HCT116 (cell line): Measurements from ENCODE around the gene POMGNT2. TPM values are rescaled to one million over a fixed set of nuclear protein-coding genes. Genes with fewer than 3 reads are reported as not detected.

Source experiments
- ATAC-seq: fragments of 200-7000 bp; cut with Tn5 transposase; 2 replicates; pipeline ENCODE4 v1.9.1; 2020; ENCODE audit warnings: mild to moderate bottlenecking, moderate library complexity
- BruUV-seq: library from RNA; stranded (reverse); fragments of 400-500 nt; replicated peaks from 2 replicates; lab custom pipeline; 2021; lab: Mats Ljungman, UMichigan
- CTCF ChIA-PET: fragments of 300-600 bp; sonication (Branson Sonifier 250); formaldehyde crosslinking; loops from one replicate; lab custom pipeline; 2021; ENCODE audit warnings: antibody characterized with exemption; lab: Charles Lee
- POLR2A ChIA-PET: fragments of 300-600, 350-600 bp; sonication (Branson Sonifier 250); formaldehyde crosslinking; loops from one replicate; lab custom pipeline; 2021; ENCODE audit warnings: antibody characterized with exemption; lab: Charles Lee
- RAD21 ChIA-PET, 2 experiments: fragments of 300-600 bp; sonication (Branson Sonifier 250); formaldehyde crosslinking; loops; one replicate each; lab custom pipeline; 2023; ENCODE audit warnings: low total read pairs in 2 of 2; ENCODE audit not compliant: uncharacterized antibody in 2 of 2, unreplicated experiment in 2 of 2, low non-redundant PET in 1 of 2; lab: Charles Lee
- DNase-seq: peaks from one replicate; pipeline ENCODE4 v3.0.0-alpha.2; 2010; ENCODE audit warnings: low read depth, low spot score
- H2AFZ ChIP-seq: fragments of 200-600 bp; shearing (Covaris generic), sonication (generic); 2 replicates; pipeline ENCODE4 v1.6.1; 2017; ENCODE audit warnings: low read depth, mixed run types, mixed read lengths, antibody characterized with exemption, low read length; ENCODE audit not compliant: poor library complexity, severe bottlenecking
- H3K27ac ChIP-seq: 2 replicates; pipeline ENCODE4 v1.5.1; 2012; ENCODE audit warnings: low read depth, low read length
- H3K27me3 ChIP-seq: fragments of 200-600 bp; sonication (generic); 2 replicates; pipeline ENCODE4 v1.6.1; 2016; ENCODE audit warnings: mixed run types, low read length, mixed read lengths; ENCODE audit not compliant: insufficient read depth
- H3K36me3 ChIP-seq, 2 experiments: fragments of 200-500 bp in 1 of 2; fragments of 200-600 bp in 1 of 2; sonication (Bioruptor generic) in 1 of 2; sonication (generic) in 1 of 2; 2 replicates each; pipeline versions ENCODE4 v1.5.1 to v1.6.1; 2014 to 2016; ENCODE audit warnings: low read length in 2 of 2, inconsistent platforms in 1 of 2, mixed read lengths in 1 of 2, mixed run types in 1 of 2; ENCODE audit not compliant: insufficient read depth in 2 of 2, control insufficient read depth in 1 of 2
- H3K4me1 ChIP-seq, 2 experiments: fragments of 200-600 bp in 1 of 2; sonication (generic) in 1 of 2; 2 replicates each; pipeline versions ENCODE4 v1.5.1 to v1.6.1; 2012 to 2017; ENCODE audit warnings: low read length in 2 of 2, inconsistent platforms in 1 of 2, mild to moderate bottlenecking in 1 of 2, mixed read lengths in 1 of 2, mixed run types in 1 of 2, moderate library complexity in 1 of 2; ENCODE audit not compliant: insufficient read depth in 2 of 2, control insufficient read depth in 1 of 2
- H3K4me2 ChIP-seq: fragments of 200-600 bp; sonication (generic); 2 replicates; pipeline ENCODE4 v1.6.1; 2017; ENCODE audit warnings: mixed run types, low read length, mixed read lengths
- H3K4me3 ChIP-seq, 2 experiments: fragments of 200-600 bp in 1 of 2; sonication (generic) in 1 of 2; replicated peaks in 1 of 2; 2 replicates each; pipeline ENCODE4 v1.5.1; 2011 to 2016; ENCODE audit warnings: low read length in 2 of 2, control low read depth in 1 of 2, low read depth in 1 of 2, mild to moderate bottlenecking in 1 of 2, mixed read lengths in 1 of 2, mixed run types in 1 of 2
- H3K79me2 ChIP-seq: fragments of 200-600 bp; sonication (generic); 2 replicates; pipeline ENCODE4 v1.6.1; 2017; ENCODE audit warnings: mild to moderate bottlenecking, mixed run types, low read length, moderate library complexity, mixed read lengths; ENCODE audit not compliant: insufficient read depth
- H3K9ac ChIP-seq: fragments of 200-600 bp; sonication (generic); 2 replicates; pipeline ENCODE4 v1.6.1; 2016; ENCODE audit warnings: low read length, mixed read lengths
- H3K9me2 ChIP-seq: fragments of 200-600 bp; sonication (generic), shearing (Covaris generic); 2 replicates; pipeline ENCODE4 v1.6.1; 2017; ENCODE audit warnings: mixed run types, mild to moderate bottlenecking, moderate library complexity; ENCODE audit not compliant: insufficient read depth
- H3K9me3 ChIP-seq, 2 experiments: fragments of 200-500 bp in 1 of 2; fragments of 200-600 bp in 1 of 2; sonication (Bioruptor generic) in 1 of 2; sonication (generic) in 1 of 2; 2 replicates each; pipeline ENCODE4 v1.6.1; 2014 to 2017; ENCODE audit warnings: low read length in 2 of 2, mixed read lengths in 2 of 2, inconsistent platforms in 1 of 2, low read depth in 1 of 2, mild to moderate bottlenecking in 1 of 2, mixed run types in 1 of 2, moderate library complexity in 1 of 2; ENCODE audit not compliant: control insufficient read depth in 1 of 2, insufficient read depth in 1 of 2
- H4K20me1 ChIP-seq: fragments of 200-600 bp; sonication (generic), shearing (Covaris generic); 2 replicates; pipeline ENCODE4 v1.6.1; 2017; ENCODE audit warnings: mixed run types, mild to moderate bottlenecking, moderate library complexity; ENCODE audit not compliant: insufficient read depth
- EGR1 ChIP-seq: IDR thresholded peaks from 2 replicates; pipeline ENCODE4 v1.6.1; 2012; ENCODE audit warnings: low read depth
- ELF1 ChIP-seq: IDR thresholded peaks from 2 replicates; pipeline ENCODE4 v1.6.1; 2012; ENCODE audit warnings: low read depth, borderline replicate concordance
- EZH2 ChIP-seq: fragments of 200-600 bp; sonication (generic); IDR thresholded peaks from 2 replicates; pipeline ENCODE4 v1.6.1; 2017; ENCODE audit warnings: antibody characterized with exemption, mixed run types
- EZH2phosphoT487 ChIP-seq: fragments of 200-600 bp; IDR thresholded peaks from 2 replicates; pipeline ENCODE4 v1.6.1; 2018; ENCODE audit warnings: antibody characterized with exemption, borderline replicate concordance
- FOSL1 ChIP-seq: IDR thresholded peaks from 2 replicates; pipeline ENCODE4 v1.6.1; 2012; ENCODE audit warnings: low read depth
- JUND ChIP-seq: IDR thresholded peaks from 2 replicates; pipeline ENCODE4 v1.6.1; 2012
- MAX ChIP-seq: IDR thresholded peaks from 2 replicates; pipeline ENCODE4 v1.6.1; 2012
- POLR2A ChIP-seq: IDR thresholded peaks from 2 replicates; pipeline ENCODE4 v1.7.0; 2011; ENCODE audit warnings: borderline replicate concordance; ENCODE audit not compliant: insufficient read depth, insufficient read length; ENCODE audit errors: extremely low read depth
- REST ChIP-seq: IDR thresholded peaks from 2 replicates; pipeline ENCODE4 v1.6.1; 2012; ENCODE audit warnings: low read depth
- SIN3A ChIP-seq: IDR thresholded peaks from 2 replicates; pipeline ENCODE4 v1.6.1; 2012; ENCODE audit warnings: low read depth
- SP1 ChIP-seq: IDR thresholded peaks from 2 replicates; pipeline ENCODE4 v1.6.1; 2012; ENCODE audit warnings: low read depth
- SRF ChIP-seq: IDR thresholded peaks from 2 replicates; pipeline ENCODE4 v1.6.1; 2012; ENCODE audit warnings: low read depth
- TCF7L2 ChIP-seq: IDR thresholded peaks from 2 replicates; pipeline ENCODE4 v1.7.0; 2011; ENCODE audit warnings: borderline replicate concordance, inconsistent platforms; ENCODE audit not compliant: insufficient read depth, insufficient read length; ENCODE audit errors: extremely low read depth
- YY1 ChIP-seq: IDR thresholded peaks from 2 replicates; pipeline ENCODE4 v1.6.1; 2011; ENCODE audit warnings: low read length, low read depth, moderate library complexity, mild to moderate bottlenecking; ENCODE audit not compliant: insufficient replicate concordance; ENCODE audit errors: extremely low read depth
- intact Hi-C: fragments of 100-400 bp; cut with micrococcal nuclease; formaldehyde crosslinking; loops from 2 replicates; pipeline ENCODE4 v1.10.0; 2022
- total RNA-seq: library from RNA; stranded (reverse); gene quantifications from one replicate; pipeline ENCODE4 v1.2.1, GENCODE V29; 2021; ENCODE audit not compliant: unreplicated experiment

The POMGNT2 gene
- total RNA-seq, 1 experiment from 2014 or later = 21.6 TPM

GRCh38 chr3:43146599-43146998 lies 40.7 kb upstream of the POMGNT2 start:
- POLR2A ChIA-PET = no interaction called here
- no TSS peak for BruUV-seq

More at GRCh38 chr3:43146599-43146998, 40.7 kb upstream of the POMGNT2 start:
- H3K4me1 ChIP-seq = no peaks in the 10 kb centered on the region
- no peaks in the 10 kb centered on the region for H3K9me2 ChIP-seq
- intact Hi-C loops = no loop called here
- no peak overlapping the region for H3K4me3 ChIP-seq
- no peaks in the 10 kb centered on the region for H3K79me2 ChIP-seq
- no peak overlapping the region for H3K27ac ChIP-seq
- H3K27me3 ChIP-seq = no peaks in the 10 kb centered on the region
- RAD21 ChIA-PET = no interaction called here
- DNase-seq = no peak
- no peak for ATAC-seq
- CTCF ChIA-PET = no interaction called here
- no peaks in the 10 kb centered on the region for H3K9me3 ChIP-seq
- H3K36me3 ChIP-seq = no peaks in the 10 kb centered on the region
- no peaks in the 10 kb centered on the region for H4K20me1 ChIP-seq
- no peak overlapping the region for H3K9ac ChIP-seq
- no peak for TF ChIP-seq ELF1
- no peak for TF ChIP-seq SP1
- no peak for TF ChIP-seq SIN3A
- no peak for TF ChIP-seq SRF
- no peak for TF ChIP-seq EZH2
- no peak for TF ChIP-seq EZH2phosphoT487
- TF ChIP-seq JUND = no peak
- no peak for TF ChIP-seq TCF7L2
- TF ChIP-seq REST = no peak
- TF ChIP-seq EGR1 = no peak
- TF ChIP-seq POLR2A = no peak
- TF ChIP-seq YY1 = no peak
- no peak for TF ChIP-seq MAX
- TF ChIP-seq FOSL1 = no peak
- TF ChIP-seq, all 23 proteins: peak for 0
- Histone ChIP-seq H3K4me2 (no peak overlapping the region), H2AFZ (no peak overlapping the region)
